ENCODE data around the gene RAB7A. TPM values are rescaled to one million over a fixed set of nuclear protein-coding genes. Genes with fewer than 3 reads are reported as not detected.
A peak's percentile ranks its signal among the peaks of the same experiment; 100 is the strongest.

RAB7A gene
- total RNA-seq, 1 donor from 2014 or later, result 103 TPM

- DNase-seq (ENCODE audit: low spot score), result no peak
- ATAC-seq, result peak; percentile 17
These were observed 61.6 kb downstream of the RAB7A start for GRCh38 chr3:128787256-128788253.

- no peak for ATAC-seq
- DNase-seq (ENCODE audit: low spot score), result no peak
These were observed 62.4 kb downstream of the RAB7A start for GRCh38 chr3:128788268-128788869.

- DNase-seq (ENCODE audit: low spot score) (no peak), ATAC-seq (no peak)
These were observed 68.2 kb downstream of the RAB7A start for GRCh38 chr3:128794067-128794768.

GRCh38 chr3:128794770-128795649 lies 69.0 kb downstream of the RAB7A start:
- ATAC-seq (peak; percentile 98), DNase-seq (ENCODE audit: low spot score) (peak; percentile 63)

GRCh38 chr3:128799653-128800052 lies 73.7 kb downstream of the RAB7A start:
- DNase-seq (ENCODE audit: low spot score), result no peak
- no peak for ATAC-seq

- no peak for DNase-seq (ENCODE audit: low spot score)
- ATAC-seq, result peak; percentile 50
These were observed 74.5 kb downstream of the RAB7A start for GRCh38 chr3:128800241-128801187.

GRCh38 chr3:128801779-128802380 lies 75.9 kb downstream of the RAB7A start:
- ATAC-seq (peak; percentile 81), DNase-seq (ENCODE audit: low spot score) (no peak)

GRCh38 chr3:128803307-128803706 lies 77.3 kb downstream of the RAB7A start:
- DNase-seq (ENCODE audit: low spot score) (no peak), ATAC-seq (no peak)

- DNase-seq (ENCODE audit: low spot score) (no peak), ATAC-seq (peak; percentile 63)
These were observed 78.2 kb downstream of the RAB7A start for GRCh38 chr3:128804017-128804810.

- ATAC-seq (no peak), DNase-seq (ENCODE audit: low spot score) (no peak)
These were observed 78.8 kb downstream of the RAB7A start for GRCh38 chr3:128804811-128805155.

- ATAC-seq (no peak), DNase-seq (ENCODE audit: low spot score) (no peak)
These were observed 79.8 kb downstream of the RAB7A start for GRCh38 chr3:128805772-128806171.

GRCh38 chr3:128806588-128806987 lies 80.6 kb downstream of the RAB7A start:
- no peak for DNase-seq (ENCODE audit: low spot score)
- no peak for ATAC-seq

- no peak for ATAC-seq
These were observed 81.3 kb downstream of the RAB7A start for GRCh38 chr3:128807186-128807830.

GRCh38 chr3:128808672-128809071 lies 82.7 kb downstream of the RAB7A start:
- ATAC-seq, result no peak
- no peak for DNase-seq (ENCODE audit: low spot score)

More at GRCh38 chr3:128807186-128807830, 81.3 kb downstream of the RAB7A start:
- DNase-seq (ENCODE audit: low spot score), result no peak

- DNase-seq (ENCODE audit: low spot score), result no peak
- ATAC-seq, result peak; percentile 36
These were observed 87.1 kb downstream of the RAB7A start for GRCh38 chr3:128813097-128813496.

- DNase-seq (ENCODE audit: low spot score) (no peak), ATAC-seq (no peak)
These were observed 88.1 kb downstream of the RAB7A start for GRCh38 chr3:128814060-128814459.

GRCh38 chr3:128814519-128815317 lies 88.7 kb downstream of the RAB7A start:
- DNase-seq (ENCODE audit: low spot score) (no peak), ATAC-seq (no peak)

Data from left lobe of liver (tissue), 2 donors.